ENCODE results near the gene AFF3. TPM values are rescaled to one million over a fixed set of nuclear protein-coding genes. Genes with fewer than 3 reads are reported as not detected.
A peak's percentile ranks its signal among the peaks of the same experiment; 100 is the strongest.

The AFF3 gene
- total and polyA plus RNA-seq, 2 of the 4 experiments (the other 2 are of a cell fraction): 12.9 to 14.3 TPM

- CTCF ChIA-PET: interaction anchor here (1.0 kb wide), 1 partner anchor 17 kb away, joined by 3 read pairs; no protein-coding TSS in a partner anchor
- no peak for TF ChIP-seq POLR2A (IDR thresholded peaks at IDR 0.05; ENCODE audit: low read depth, low read length)
- TF ChIP-seq CTCF (conservative IDR thresholded peaks at IDR 0.05; ENCODE audit: low read depth, low read length): no peak
- no peak for TF ChIP-seq BHLHE40 (IDR thresholded peaks at IDR 0.05; ENCODE audit: low read depth, low read length)
- no peak for TF ChIP-seq NFE2L2 (IDR thresholded peaks at IDR 0.05; ENCODE audit: low read depth, low read length)
- no peak overlapping the region for H4K8ac ChIP-seq (ENCODE audit: low read depth in 2 of 2, low read length in 2 of 2)
- H3K27ac ChIP-seq (ENCODE audit: insufficient read depth, low read length): no peak overlapping the region
- H3K79me1 ChIP-seq (ENCODE audit: low read depth in 1 of 2, low read length in 2 of 2): peaks cover 7 to 19% of the 10 kb centered on the region in 2 experiments; a peak in 2 of 4 replicates
- POLR2A ChIA-PET (ENCODE audit: unreplicated experiment): no interaction called here
- 83% methylated on average over 2 of the region's 6 CpGs; no CpG with 5 or more reads in 1 of the 2 experiments for WGBS, 2 experiments (ENCODE audit: extremely low coverage in 2 of 2, insufficient read length in 1 of 2)
- peak overlapping the region; percentile 26; the same call in 1 of the 2 replicates for H3K18ac ChIP-seq (ENCODE audit: low read depth, low read length)
- H4K5ac ChIP-seq (ENCODE audit: low read depth, low read length): no peak overlapping the region
- no peak for DNase-seq
- no peak overlapping the region for H3K23ac ChIP-seq (ENCODE audit: low read depth, low read length)
- H3K9me3 ChIP-seq (ENCODE audit: control insufficient read depth, insufficient read depth, low read length): 0 out of 2 replicates have a peak, but pooled peaks cover under 1% of the 10 kb centered on the region
- H3K36me3 ChIP-seq (ENCODE audit: control insufficient read depth, insufficient read depth, low read length): peaks cover 13% of the 10 kb centered on the region
- H3K4me1 ChIP-seq (ENCODE audit: control insufficient read depth, insufficient read depth, low read length): peaks cover 2% of the 10 kb centered on the region; the same call in 1 of the 2 replicates
- H3K4me2 ChIP-seq (ENCODE audit: low read depth, low read length): no peak overlapping the region
- intact Hi-C loops (cut with micrococcal nuclease) (no loop called here), dilution Hi-C loops (cut with HindIII; ENCODE audit: low sequenced_read_pairs, unreplicated experiment) (no loop called here), in situ Hi-C loops (cut with MboI; ENCODE audit: low sequenced_read_pairs) (no loop called here)
- no TSS peak for BruUV-seq (replicated peaks)
- no peak overlapping the region for H3K9ac ChIP-seq (ENCODE audit: low read depth, low read length)
- H3K4me3 ChIP-seq (ENCODE audit: insufficient read depth, low read depth, low read length): no peak overlapping the region
- no peak overlapping the region for H3K56ac ChIP-seq (ENCODE audit: extremely low read depth, insufficient read depth, low read length)
- H3K27me3 ChIP-seq (ENCODE audit: control insufficient read depth, insufficient read depth, low read length): no peaks in the 10 kb centered on the region
- no peaks in the 10 kb centered on the region for H4K20me1 ChIP-seq (ENCODE audit: insufficient read depth, low read length)
- no peak for ATAC-seq (ENCODE audit: low read depth)
- H2AK9ac ChIP-seq (replicated peaks; ENCODE audit: low read depth, low read length, poor library complexity): no peak overlapping the region
- H2BK20ac ChIP-seq (ENCODE audit: low read depth, low read length): no peak overlapping the region
- H2BK5ac ChIP-seq (ENCODE audit: low read depth, low read length, poor library complexity, severe bottlenecking): no peak overlapping the region
- peak overlapping the region; percentile 15; the same call in 1 of the 2 replicates for H2AK5ac ChIP-seq (ENCODE audit: low read depth, low read length)
- H4K91ac ChIP-seq (ENCODE audit: insufficient read depth, low read depth, low read length): peak overlapping the region; percentile 8; the same call in 1 of the 2 replicates
- no peak overlapping the region for H3K14ac ChIP-seq (replicated peaks; ENCODE audit: low read depth, low read length)
- 0 out of 3 replicates have a peak overlapping the region, but pooled peaks have one; percentile 4 for H2BK15ac ChIP-seq (ENCODE audit: low read depth, low read length)
- H2AFZ ChIP-seq (replicated peaks; ENCODE audit: low read length, poor library complexity): no peak overlapping the region
- H3K9me1 ChIP-seq (ENCODE audit: insufficient read depth, low read length): peaks cover 13% of the 10 kb centered on the region; the same call in 1 of the 2 replicates
- peak overlapping the region; percentile 1; the same call in 1 of the 2 replicates for H3K4ac ChIP-seq (ENCODE audit: low read depth, low read length)
- H2BK120ac ChIP-seq (ENCODE audit: low read depth, low read length): no peak overlapping the region
Observed at GRCh38 chr2:99834426-99834825, 308.0 kb downstream of the AFF3 start.

Data from IMR-90 (cell line).